NOMO-1 treated with DMSO at 0.1 percent for 48 hours (cell line): ENCODE measurements around the gene CGRRF1.

Experiments used
- DNase-seq: peaks from one replicate; lab custom pipeline; 2025; ENCODE audit not compliant: unreplicated experiment; lab: John Stamatoyannopoulos, UW

The CGRRF1 gene, protein sequence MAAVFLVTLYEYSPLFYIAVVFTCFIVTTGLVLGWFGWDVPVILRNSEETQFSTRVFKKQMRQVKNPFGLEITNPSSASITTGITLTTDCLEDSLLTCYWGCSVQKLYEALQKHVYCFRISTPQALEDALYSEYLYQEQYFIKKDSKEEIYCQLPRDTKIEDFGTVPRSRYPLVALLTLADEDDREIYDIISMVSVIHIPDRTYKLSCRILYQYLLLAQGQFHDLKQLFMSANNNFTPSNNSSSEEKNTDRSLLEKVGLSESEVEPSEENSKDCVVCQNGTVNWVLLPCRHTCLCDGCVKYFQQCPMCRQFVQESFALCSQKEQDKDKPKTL

DNA sequence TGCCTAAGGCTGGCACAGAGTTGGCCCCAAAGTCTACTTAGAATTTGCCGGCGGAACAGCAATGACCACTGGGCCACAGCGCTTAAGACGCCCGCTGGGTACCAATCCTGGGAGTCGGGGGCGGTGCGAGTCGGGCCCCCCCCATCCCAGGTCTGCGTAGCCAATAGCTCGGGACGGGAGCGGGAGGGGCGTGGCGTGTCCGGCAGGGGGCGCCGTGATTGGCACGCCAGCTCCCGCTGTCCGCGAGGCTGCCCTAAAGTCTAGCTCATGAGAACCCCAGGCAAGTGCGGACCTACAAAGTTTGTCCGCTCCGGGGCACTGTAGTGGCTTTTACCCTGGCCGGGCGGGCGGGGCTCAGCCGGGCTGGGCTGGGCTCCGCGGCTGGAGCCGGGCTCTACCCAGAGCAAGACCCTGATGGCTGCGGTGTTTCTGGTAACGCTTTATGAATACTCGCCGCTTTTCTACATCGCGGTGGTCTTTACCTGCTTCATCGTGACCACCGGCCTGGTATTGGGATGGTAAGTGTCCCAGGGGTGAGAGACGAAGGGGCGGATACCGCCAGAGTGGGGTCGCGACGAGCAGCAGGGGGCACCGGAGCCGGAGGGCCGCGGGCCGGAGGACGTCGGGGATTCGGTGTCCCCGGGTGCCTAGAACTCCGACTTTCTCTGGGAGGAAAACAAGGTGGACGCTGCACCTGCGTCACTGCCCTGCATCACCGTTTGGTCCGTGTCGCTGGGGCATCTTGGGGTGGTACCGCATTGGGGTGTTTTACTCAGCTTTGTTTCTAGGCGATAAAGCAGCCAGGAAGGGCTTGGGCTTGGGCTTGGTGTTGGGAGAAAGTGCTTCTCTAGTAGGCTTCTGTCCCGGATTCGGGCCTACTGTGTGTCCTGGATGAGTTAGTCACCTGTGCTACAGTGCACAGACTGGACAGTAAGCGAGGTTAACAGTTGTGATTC lies at the start of gene CGRRF1:
Gene CGRRF1 (plus strand): TSS at position 361 of the 956 bp plus-strand sequence. CDS start 54 bp downstream, at position 415.
- peak; percentile 97 for DNase-seq

GRCh38 chr14:54462048-54462447 lies 47.7 kb upstream of the CGRRF1 start:
- DNase-seq = peak; percentile 49

DNA sequence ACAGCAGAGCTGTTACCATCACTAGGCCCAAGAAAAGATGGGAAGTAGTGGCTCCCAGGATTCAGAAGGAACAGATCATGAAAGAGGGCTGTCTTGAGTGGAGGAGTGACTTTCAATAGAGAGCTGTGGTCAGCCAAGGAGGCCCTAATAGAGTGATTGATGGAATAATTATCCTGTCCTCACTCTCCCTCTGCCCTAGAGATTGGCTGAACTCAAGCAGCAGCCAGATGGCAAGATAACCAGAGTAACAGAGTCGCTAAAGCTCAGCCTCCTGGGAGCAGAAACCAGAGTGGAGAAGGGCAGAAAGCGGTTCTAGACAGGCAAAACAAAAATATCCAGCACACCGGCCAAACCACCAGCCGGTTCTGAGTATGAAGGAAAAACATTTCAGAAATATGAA lies 44.1 kb upstream of the CGRRF1 start:
- no peak for DNase-seq

DNA sequence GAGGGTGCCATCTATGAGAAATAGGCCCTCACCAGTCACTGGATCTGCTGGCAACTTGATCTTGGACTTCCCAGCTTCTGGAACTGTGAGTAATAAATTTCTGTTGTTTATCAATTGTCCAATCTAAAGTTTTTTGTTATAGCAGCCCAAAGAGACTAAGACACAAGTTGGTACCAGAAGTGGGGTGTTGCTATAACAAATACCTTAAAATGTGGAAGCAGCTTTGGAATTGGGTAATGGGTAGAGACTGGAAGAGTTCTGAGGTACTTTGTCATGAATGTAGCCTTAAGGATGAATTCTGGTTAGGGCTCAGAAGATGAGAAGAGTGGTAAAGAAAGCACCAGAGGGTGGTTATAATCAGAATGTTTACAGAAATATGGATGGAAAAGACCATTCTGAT lies 42.4 kb upstream of the CGRRF1 start:
- no peak for DNase-seq

- DNase-seq = no peak
These were observed 39.0 kb upstream of the CGRRF1 start for GRCh38 chr14:54470701-54471100.

GRCh38 chr14:54471641-54472040 lies 38.1 kb upstream of the CGRRF1 start:
- DNase-seq = no peak

DNA sequence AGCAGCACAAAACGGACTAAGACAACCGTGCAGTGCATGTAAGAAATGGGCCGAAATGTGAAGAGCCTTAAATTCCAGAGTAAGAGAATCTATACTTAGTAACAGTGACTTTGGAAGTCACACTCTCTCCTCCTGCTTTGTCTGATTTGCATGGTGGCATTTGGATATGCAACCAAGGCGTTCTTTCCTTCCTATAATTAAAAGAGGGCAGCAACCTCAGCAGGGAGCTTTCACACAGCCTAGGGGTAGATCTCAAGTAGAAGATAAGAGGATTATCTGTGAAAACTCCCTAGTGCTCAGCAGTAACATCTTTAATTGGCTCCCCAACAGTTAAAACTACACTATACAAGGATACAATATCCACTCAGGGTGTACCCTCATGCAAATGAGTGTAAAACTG lies 37.4 kb upstream of the CGRRF1 start:
- no peak for DNase-seq

GRCh38 chr14:54474232-54474793 lies 35.4 kb upstream of the CGRRF1 start:
- no peak for DNase-seq

GRCh38 chr14:54475187-54475899 lies 34.4 kb upstream of the CGRRF1 start:
- no peak for DNase-seq

GRCh38 chr14:54475911-54476310 lies 33.8 kb upstream of the CGRRF1 start:
- no peak for DNase-seq

GRCh38 chr14:54478636-54479215 lies 31.0 kb upstream of the CGRRF1 start:
- no peak for DNase-seq

DNA sequence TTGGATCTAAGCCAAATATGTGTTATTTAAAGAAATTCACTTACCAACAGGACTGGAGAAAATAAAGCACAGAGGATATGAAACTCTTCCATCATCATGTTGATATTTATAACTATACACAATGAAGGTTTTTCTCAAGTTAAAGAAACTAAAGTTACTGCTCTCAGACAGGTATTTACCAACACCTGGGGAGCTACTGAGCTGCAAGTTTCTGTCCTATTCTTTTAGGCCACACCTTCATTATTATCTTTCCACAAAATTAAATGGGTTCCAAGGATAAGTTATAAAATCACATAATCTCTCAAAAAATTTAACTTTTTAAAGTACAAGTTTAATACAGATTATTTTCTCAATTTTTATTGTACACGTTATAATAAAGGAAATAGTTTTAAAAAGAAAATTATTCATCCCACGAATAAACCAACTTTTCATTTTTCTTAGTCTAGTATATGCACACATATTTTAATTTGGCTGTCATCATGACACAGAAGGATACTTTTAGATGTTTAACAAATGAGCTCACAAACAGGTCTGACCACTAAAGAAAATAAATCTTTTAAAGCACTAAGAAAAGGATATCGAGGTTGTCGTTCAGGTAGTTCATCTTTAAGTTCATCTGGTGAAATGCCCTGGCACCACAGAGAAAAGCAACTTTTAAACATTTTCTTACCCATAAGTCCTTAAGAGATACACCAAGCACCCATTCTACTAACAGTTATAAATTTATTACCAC lies 28.7 kb upstream of the CGRRF1 start:
- no peak for DNase-seq

- no peak for DNase-seq
These were observed 28.0 kb upstream of the CGRRF1 start for GRCh38 chr14:54481695-54482094.

DNA sequence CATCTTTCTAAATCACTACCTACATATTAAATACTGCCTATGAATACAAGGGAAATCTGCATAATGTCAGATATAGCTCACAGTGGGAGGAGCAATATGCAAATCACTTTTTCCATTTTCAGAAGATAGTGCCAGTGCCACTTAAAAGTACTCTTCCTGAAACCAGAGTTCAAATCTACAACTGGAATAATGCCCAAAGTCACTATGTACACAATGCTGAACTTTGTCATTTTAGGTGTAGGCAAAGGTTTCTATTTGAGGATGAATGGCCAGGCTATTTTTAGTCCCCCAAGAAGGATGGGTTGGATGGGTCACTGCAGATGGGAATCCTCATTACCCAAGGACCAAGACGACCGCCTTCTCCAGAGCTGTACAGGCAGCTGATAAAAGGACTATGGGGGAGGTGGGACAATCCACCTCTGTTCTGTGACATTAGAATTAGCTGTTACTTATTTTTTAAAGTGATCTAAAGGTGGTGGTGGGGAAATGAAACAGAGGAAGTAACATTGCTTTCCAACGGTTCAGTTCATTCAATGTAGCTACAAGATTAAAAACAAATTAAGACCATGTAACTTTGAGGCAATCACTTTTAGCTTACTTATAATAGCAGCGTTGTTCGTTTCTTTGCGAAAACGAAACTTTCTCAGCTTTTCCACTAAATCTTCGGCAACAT lies 26.5 kb upstream of the CGRRF1 start:
- peak; percentile 41 for DNase-seq

GRCh38 chr14:54483846-54484245 lies 25.9 kb upstream of the CGRRF1 start:
- peak; percentile 15 for DNase-seq

GRCh38 chr14:54486685-54487084 lies 23.0 kb upstream of the CGRRF1 start:
- no peak for DNase-seq

GRCh38 chr14:54487771-54488170 lies 21.9 kb upstream of the CGRRF1 start:
- DNase-seq = no peak

GRCh38 chr14:54488318-54488645 lies 21.4 kb upstream of the CGRRF1 start:
- peak; percentile 10 for DNase-seq

DNA sequence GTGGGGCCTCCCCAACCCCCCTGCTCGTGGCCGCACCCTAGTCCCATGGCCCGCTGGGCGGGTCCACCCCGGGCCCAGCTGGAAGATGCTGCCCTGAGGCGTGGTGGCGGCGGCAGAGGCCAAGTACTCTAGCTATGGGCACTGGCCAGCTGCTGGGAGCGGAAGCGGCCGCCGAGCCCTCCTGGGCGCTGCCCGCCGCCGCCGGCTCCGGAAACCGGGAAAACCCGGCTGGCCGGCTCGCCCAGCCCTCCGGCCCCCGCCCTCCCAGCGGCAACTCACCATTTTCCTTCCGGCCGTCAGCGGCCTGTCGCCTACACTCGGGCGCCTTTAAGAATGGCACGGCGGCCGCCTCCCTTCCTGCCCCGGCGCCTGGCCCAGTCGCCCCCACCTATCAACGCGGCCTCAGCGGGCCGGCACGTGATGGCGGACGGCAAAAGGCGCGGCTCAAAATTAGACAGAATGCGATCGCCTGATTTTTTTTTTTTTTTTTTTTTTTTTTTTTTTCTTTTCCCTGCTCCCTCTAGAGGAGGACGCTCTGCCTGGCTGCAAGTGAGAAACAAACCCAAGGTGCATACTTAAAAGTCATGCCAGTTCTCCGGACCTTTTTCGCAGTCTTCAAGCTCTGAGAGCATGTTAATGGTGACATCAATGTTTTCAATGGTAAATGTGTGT lies 20.9 kb upstream of the CGRRF1 start, which contains the start of gene GMFB:
Gene GMFB (minus strand): TSS at position 335 of the 672 bp plus-strand sequence. CDS start 53 bp downstream, at position 282.
- peak; percentile 87 for DNase-seq
